G401 (cell line): ENCODE measurements around the gene MGAT4A. TPM values are rescaled to one million over a fixed set of nuclear protein-coding genes. Genes with fewer than 3 reads are reported as not detected.

Experiments used
- DNase-seq: peaks from one replicate; pipeline ENCODE4 v3.0.0-alpha.2; 2015; ENCODE audit warnings: low spot score
- in situ Hi-C: cut with HindIII; loops from 2 replicates; pipeline ENCODE4 v1.10.0; 2016; ENCODE audit warnings: low sequenced_read_pairs, mixed read lengths
- total RNA-seq: library from RNA; depleted of rRNA; stranded (reverse); fragments of >200 nt; shearing (Covaris generic); gene quantifications from 2 replicates; pipeline ENCODE4 v1.2.3, GENCODE V29; 2014

Gene MGAT4A
- total RNA-seq, 1 experiment from 2014 or later = 3.0 TPM

GRCh38 chr2:98708396-98709186 lies 22.3 kb downstream of the MGAT4A start:
- no peak for DNase-seq
- in situ Hi-C loops = no loop called here

GRCh38 chr2:98706591-98706990 lies 24.3 kb downstream of the MGAT4A start:
- in situ Hi-C loops = no loop called here
- no peak for DNase-seq

DNA sequence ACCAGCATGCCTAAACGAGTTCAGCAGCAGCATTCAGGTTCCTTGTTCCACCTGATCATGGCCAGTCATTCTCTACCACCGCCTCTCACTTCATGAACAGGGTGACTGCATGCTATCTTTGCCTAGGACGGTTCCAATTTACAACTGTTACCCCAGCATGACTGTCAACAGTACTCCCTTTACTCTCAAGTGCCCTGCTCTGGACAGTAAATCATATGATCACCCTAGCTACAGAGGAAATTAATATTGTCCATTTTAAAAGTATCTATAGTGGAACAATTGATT lies 25.7 kb downstream of the MGAT4A start:
- in situ Hi-C loops = no loop called here
- no peak for DNase-seq

DNA sequence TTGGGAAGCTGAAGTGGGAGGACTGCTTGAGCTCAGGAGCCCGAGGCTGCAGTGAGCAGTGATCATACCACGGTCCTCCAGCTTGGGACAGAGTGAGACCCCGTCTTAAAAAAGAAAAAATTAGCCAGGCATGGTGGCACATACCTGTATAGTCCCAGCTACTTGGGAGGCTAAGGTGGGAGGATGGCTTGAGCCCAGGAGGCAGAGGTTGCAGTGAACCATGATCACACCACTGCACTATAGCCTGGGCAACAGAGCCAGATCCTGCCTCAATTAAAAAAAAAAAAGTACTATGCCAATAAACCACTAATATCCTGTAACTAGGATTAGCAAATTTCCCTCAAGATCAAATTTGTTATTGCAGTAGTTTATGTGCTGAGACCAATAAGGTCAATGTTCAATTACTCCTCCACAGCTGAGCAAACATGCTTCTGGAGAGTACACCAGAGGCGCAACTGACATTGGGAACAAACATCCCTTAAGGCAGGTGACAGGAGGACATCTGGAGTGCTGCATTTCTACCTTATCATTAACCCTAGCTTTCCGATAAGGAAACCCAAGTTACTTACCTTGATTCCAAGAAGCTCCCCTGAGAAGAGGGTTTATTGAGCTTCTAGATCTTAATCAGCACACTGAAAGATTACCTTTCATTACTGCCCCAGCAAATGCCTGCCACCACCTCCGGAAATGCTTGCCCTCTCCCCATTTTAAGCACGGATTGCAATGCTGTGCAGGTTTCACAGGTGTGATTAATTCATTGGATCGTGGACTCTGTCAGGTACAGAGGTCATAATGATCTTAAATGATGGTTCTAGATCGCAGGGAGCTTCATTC lies 26.2 kb downstream of the MGAT4A start:
- in situ Hi-C loops = no loop called here

GRCh38 chr2:98703738-98704137 lies 27.2 kb downstream of the MGAT4A start:
- in situ Hi-C loops = no loop called here
- no peak for DNase-seq

More for the DNA sequence above, 26.2 kb downstream of the MGAT4A start:
- DNase-seq = no peak

GRCh38 chr2:98702858-98703620 lies 27.9 kb downstream of the MGAT4A start:
- in situ Hi-C loops = no loop called here
- no peak for DNase-seq

DNA sequence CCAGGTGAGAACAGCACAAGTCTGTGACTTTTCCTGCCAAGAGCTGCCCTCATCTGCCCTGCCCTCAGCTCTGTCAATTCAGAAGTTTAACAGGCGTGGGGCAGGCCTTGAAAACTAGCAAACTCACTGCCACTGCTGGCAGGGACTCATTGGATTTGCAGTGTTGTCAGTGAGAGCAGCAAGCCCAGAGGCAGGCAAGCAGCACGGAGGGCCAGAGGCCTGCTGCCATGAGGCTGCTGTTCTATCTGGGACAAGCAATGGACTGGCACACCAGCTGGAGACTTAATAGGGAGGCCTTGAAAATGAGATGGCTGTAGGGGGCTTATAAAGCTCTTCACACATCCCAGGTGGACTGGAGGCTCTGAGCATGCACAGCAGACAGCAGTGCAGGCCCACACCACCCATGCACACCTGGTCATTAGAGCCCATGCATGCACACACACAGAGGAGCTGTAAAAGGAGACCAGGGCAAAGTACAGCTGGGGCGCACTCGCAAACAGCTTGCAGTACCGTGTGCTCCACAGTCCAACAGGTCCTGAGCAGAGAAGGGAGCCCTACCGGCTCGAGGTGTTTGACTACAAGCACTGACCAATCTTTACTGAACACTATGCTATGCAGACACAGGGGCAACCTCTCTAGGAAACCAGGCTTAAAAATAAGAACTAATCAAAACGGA lies 28.7 kb downstream of the MGAT4A start:
- peak; percentile 46 for DNase-seq
- in situ Hi-C loops = no loop called here

DNA sequence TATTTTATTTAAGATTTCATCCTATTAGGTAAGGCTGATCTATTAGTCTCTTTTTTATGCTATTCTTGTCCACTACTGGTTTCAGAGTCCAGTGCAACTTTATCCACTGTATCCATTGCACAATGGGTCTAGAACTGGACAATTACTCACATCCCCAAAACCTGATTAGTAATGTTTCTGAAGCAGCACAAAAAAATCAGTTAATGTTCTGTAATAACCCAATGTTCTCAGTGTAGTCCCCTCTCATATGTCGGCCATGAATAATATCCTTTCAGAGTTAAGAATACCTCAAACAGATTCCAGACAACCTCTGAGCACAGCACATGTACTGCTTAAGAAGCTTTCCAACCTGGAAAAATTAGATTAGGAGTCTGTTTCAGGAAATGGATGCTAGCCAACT lies 29.7 kb downstream of the MGAT4A start:
- in situ Hi-C loops = no loop called here

GRCh38 chr2:98698896-98699295 lies 32.0 kb downstream of the MGAT4A start:
- DNase-seq = no peak
- in situ Hi-C loops = no loop called here

More for the DNA sequence above, 29.7 kb downstream of the MGAT4A start:
- no peak for DNase-seq

- in situ Hi-C loops = no loop called here
- no peak for DNase-seq
Measured at GRCh38 chr2:98697651-98698337, 33.1 kb downstream of the MGAT4A start.

DNA sequence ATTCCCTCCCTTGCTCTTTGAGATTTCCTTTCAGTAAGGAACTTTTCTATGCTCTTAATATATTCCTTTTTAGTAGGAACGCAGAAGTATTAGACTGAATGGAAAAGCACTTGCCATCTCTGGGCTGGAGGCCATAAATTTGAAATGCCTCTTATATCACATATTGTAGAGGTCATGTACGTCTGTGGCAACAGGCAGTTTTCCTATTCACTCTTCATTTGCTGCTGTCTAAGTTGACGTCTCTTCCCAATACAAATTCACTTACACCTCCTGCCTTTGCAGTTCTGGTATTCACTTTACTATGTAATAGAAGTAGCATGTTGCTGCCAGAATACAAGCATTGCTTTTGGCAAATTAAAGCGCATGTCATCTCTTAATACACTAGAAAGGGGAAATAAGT lies 34.7 kb downstream of the MGAT4A start:
- in situ Hi-C loops = no loop called here
- no peak for DNase-seq

- DNase-seq = no peak
- in situ Hi-C loops = no loop called here
Measured at GRCh38 chr2:98695255-98695654, 35.7 kb downstream of the MGAT4A start.

GRCh38 chr2:98693477-98693876 lies 37.5 kb downstream of the MGAT4A start:
- no peak for DNase-seq
- in situ Hi-C loops = no loop called here

DNA sequence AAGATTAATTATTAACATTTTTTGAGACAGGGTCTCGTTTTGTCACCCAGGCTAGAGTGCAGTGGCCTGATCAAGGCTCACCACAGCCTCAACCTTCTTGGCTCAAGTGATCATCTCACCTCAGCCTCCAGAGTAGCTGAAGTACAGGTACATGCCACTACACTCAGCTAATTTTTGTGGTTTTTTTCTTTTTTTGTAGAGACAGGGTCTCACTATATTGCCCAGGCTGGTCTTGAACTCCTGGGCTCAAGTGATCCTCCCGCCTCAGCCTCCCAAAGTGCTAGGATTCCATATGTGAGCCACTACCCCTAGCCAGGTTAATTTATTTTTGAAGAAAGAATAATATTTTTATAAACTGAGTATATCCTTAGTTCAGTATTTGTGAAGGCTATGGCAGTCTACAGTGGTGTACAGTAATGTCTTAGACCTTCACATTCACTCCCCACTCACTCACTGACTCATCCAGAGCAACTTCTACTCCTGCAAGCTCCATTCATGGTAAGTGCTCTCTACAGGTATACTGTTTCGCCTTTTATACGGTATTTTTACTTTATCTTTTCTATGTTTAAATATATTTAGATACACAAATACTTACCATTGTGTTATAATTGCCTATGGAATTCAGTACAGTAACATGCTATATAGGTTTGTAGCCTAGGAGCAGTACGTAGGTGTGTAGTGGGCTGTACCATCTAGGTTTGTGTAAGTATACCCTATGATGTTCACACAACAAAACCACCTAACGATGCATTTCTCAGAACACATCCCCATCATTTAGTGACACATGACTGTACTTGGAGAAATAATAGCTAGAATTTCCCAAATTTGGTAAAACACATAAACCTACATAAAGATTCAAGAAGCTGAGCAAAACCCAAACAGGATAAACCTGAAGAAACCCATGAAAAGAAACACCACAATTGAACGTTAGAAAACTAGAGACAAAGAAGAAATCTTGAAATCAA lies 38.6 kb downstream of the MGAT4A start:
- DNase-seq = no peak
- in situ Hi-C loops = no loop called here

GRCh38 chr2:98691303-98691702 lies 39.6 kb downstream of the MGAT4A start:
- in situ Hi-C loops = no loop called here
- no peak for DNase-seq

- in situ Hi-C loops = no loop called here
- DNase-seq = no peak
Measured at GRCh38 chr2:98685930-98686887, 44.7 kb downstream of the MGAT4A start.

DNA sequence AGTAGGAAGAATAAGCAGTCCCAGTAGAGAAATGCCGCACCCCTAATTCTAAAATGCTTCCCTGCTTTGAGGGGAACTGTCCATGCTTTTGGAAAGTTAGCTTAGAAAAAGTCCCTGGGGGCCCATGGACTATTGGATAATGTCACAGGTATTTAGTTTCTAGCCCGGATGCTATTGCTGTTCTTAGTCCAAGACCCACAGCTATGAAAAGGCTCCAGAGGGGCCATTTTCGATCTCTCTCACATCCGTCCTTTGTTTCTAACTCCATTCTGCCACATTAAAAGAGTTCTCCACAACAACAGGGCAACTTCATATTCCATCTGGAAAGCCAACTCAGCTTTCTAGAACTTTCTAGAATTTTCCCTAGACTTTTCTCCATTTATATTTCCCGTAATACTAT lies 47.2 kb downstream of the MGAT4A start:
- in situ Hi-C loops = no loop called here
- DNase-seq = no peak
